Pulmonary artery endothelial cell (primary cell): ENCODE measurements around the gene GNA12. TPM values are rescaled to one million over a fixed set of nuclear protein-coding genes. Genes with fewer than 3 reads are reported as not detected.

Experiments
- DNase-seq: peaks from one replicate; pipeline ENCODE4 v3.0.0-alpha.2; 2011; ENCODE audit warnings: low read depth, low spot score
- total RNA-seq: library from RNA; depleted of rRNA; stranded (reverse); fragments of >200 nt; gene quantifications from 2 replicates; pipeline ENCODE4 v1.2.3, GENCODE V29; 2014

Gene GNA12
- total RNA-seq, 1 donor from 2014 or later, result 20.4 TPM

GRCh38 chr7:2715341-2716231, 128.5 kb downstream of the GNA12 start:
- DNase-seq, result no peak

DNA sequence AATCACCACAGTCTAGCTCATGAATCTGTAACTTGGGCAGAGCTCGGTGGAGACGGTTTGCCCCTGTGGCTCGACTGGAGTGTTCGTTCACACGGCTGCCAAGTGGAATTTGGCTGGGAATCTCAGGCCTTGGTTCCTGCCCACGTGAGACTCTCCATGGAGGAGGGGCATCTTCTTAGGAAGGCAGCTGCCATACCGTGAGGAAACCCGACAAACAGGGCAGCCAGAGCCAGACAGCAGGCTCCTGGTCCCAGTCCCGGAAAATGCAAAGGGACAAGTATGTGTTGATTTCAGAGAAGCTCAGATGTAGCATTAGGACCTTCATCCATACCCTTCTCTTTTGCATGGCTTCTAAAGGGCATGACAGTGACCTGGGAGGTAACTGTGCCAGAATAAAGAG, 129.5 kb downstream of the GNA12 start:
- no peak for DNase-seq

DNA sequence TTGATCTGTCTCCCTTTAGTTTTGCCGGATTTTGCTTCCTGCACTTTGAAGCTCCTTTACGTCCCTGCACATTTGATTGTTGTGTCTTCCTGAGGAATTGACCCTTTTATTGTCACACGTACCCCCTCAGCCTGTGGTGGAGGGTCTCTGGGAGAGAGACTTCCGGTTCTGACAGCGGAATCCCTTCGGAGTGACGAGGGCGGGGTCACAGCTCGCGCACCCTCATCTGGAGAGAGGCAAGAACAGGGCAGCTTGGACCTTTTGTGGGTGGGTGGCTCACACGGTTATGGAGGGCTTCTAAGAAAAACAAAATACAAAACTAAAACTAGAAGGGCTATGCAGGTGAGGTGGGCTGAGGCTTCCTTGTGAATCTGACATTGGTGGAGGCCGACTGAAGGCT, 130.1 kb downstream of the GNA12 start:
- DNase-seq, result no peak

DNA sequence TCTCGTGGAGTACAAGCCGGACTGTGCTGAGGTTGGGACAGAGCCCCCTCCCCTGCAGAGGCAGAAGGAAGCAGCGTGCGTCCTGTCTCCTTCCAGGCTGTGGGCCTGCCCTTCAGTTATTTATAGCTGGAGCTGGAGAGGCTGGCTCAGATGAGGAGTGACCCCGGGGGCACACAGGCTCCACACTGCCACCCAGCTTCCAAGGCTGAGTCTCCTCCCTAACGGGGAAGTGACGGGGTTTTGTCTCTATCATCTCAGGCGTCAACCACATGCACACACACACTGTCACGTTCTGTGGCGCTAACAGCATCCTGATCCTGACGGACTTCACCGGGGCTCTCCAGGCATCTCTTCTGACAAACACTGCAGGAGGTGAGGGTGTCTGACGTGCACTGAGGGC, 130.7 kb downstream of the GNA12 start:
- no peak for DNase-seq

DNA sequence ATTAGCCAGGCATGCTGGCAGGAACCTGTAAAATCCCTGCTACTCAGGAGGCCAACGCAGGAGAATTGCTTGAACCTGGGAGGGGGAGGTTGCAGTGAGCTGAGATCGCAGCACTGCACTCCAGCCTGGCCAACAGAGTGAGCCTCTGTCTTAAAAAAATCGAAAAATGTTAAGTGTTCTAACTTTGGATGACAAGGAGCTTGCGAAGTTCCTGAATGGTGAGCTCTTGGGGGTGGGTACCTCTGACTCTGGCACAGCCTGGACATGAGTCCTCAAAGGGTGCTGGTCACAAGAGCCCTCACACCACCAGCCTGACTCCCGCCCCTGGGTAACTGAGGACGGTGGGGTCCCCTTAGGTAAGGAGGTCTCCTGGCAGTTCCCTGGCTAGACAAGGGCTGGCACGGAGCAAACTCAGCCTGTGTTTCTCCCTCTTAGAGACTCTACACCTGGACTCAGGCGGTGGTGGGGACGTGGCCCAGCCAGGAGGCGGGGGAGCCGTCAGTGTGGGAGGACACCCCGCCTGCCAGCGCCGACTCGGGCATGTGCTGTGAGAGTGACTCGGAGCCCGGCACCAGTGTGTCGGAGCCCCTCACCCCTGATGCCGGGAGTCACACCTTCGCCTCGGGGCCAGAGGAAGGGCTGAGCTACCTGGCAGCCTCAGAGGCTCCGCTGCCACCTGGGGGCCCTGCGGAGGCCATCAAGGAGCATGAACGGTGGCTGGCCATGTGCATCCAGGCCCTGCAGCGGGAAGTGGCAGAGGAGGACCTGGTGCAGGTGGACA, 132.0 kb downstream of the GNA12 start:
- DNase-seq, result no peak

DNA sequence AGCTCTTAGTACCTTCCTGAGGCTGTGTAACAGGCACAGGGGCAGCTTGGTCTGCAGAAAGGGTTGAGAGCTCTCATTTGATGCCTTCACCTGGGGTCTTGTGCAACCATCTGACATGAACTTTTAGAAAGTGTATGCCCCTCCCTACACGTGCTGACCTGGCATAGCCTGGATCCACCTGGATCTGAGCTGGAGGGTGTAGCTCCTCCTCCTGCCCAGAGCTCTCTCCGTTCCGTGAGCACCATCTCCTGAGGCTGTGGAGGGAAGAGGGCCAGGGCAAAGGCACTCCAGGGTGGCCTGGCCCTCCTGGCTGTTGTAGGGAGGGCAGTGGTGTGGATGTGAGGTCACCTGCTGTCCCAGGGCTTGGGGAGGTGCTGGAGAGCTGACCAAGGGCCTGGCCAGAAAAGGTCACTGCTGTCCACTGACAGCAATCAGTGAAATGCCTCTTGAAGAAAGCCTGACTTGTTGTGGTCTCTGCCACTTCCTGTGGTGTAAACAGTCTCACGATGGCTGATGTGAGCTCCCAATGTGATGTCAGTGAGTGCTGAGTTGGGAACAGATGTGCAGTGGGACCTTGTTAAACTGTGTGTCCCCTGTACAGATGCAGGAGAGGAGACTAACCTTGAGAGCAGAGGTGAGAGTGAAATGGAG, 133.1 kb downstream of the GNA12 start:
- no peak for DNase-seq

GRCh38 chr7:2710286-2710655, 133.8 kb downstream of the GNA12 start:
- no peak for DNase-seq

- DNase-seq, result no peak
These were observed 134.4 kb downstream of the GNA12 start for GRCh38 chr7:2709553-2710285.

DNA sequence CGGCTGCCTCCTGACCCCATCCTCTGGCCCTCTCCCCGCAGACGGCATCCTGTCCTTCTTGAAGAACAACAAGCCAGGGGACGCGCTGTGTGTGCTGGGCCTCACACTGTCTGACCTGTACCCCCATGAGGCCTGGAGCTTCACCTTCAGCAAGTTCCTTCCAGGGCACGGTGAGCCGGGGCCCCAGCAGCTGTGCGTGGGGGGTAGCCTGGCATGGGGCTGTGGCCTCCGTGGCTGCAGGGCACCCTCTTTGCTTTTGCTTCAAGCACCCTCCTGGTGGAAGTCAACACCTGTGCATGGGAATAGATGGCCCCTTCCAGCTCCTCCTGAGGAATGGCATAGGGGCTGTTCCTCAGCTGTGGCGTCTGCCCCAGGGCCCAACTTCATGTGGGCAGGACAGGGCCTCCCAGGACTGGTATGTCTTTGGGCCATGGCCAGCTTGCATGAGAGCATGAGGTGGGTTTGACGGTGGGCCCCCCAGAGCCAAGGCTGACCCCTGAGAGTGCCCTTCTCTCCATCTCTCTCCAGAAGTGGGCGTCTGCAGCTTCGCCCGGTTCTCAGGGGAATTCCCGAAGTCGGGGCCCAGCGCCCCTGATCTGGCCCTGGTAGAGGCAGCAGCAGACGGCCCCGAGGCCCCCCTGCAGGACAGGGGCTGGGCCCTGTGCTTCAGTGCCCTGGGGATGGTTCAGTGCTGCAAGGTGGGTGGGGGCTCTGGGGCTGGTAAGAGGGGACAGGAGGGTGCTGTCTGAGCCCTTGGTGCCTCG, 135.4 kb downstream of the GNA12 start:
- DNase-seq, result no peak

DNA sequence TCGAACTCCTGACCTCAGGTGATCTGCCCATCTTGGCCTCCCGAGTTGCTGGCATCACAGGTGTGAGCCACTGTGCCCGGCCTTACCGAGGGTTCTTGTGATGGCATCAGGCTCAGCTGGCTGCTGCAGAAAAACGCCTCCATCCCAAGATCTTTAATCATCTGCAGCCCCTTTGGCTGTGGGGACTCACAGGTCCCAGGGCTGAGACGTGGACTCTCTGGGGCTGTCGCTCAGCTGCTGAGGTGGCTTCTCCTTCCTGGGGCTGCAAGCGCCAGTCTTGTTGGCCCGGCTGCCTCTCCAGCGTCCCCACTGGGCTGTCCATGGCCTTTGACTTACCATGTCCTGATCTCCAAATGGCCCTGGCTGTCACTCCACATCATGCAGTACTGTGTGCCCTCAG, 136.1 kb downstream of the GNA12 start:
- DNase-seq, result no peak

- no peak for DNase-seq
These were observed 136.6 kb downstream of the GNA12 start for GRCh38 chr7:2707481-2707880.

GRCh38 chr7:2706685-2707126, 137.4 kb downstream of the GNA12 start:
- no peak for DNase-seq

GRCh38 chr7:2705371-2706096, 138.6 kb downstream of the GNA12 start:
- DNase-seq, result no peak

DNA sequence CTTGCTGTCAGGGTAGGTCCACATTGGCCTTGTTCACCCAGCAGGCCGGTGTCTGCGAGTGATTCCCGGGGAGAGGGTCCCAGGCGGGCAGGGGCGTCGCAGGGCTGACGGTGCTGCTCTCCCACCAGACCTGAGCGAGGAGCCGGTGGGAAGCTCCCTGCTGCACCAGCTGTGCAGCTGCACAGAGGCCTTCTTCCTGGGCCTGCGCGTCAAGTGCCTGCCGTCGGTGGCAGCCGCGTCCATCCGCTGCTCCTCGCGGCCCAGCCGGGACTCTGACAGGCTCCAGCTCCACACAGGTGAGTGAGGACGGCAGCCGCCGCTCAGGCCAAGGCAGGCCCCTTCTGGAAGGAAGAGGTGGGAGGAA, 141.5 kb downstream of the GNA12 start:
- no peak for DNase-seq

GRCh38 chr7:2701832-2702593, 142.1 kb downstream of the GNA12 start:
- no peak for DNase-seq

DNA sequence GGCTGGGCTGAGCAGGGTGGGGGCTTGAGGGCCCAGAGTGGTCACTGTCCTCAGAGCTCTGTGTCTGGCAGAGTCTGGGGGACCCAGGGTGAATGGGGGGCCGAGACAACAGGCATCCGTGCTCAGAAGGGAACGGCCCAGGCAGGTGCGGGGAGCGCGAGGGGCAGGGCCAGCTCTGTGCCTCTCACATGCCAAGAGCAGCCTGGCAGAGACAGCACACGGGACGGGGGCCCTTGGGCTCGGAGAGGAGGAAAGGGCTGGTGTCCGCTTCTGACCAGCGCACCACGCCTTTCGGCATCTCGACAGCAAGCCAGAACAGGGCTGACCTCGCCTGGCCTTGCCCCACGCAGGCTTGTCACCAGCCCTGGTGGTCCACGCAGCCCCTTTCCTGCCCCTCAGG, 142.7 kb downstream of the GNA12 start:
- no peak for DNase-seq

GRCh38 chr7:2700141-2700850, 143.8 kb downstream of the GNA12 start:
- DNase-seq, result no peak

DNA sequence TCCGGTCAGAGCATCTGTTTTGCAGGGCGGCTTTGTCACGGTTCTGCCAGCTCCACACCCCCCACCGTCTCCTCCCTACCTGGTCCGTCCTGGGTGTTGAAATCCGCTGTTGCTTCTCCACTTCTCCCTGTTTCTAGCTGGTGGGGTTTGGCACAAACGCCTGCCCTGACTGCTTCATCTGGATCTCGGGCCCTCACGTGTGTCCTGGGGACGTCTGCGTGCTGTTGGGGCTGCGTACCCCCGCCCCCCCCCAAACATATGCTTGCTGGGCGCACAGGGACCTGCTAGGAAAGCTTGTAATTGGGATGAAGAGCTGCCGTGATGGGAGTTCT, 144.9 kb downstream of the GNA12 start:
- DNase-seq, result no peak
